ENCODE data around the gene DCTN2. TPM values are rescaled to one million over a fixed set of nuclear protein-coding genes. Genes with fewer than 3 reads are reported as not detected.

DCTN2 gene
- total RNA-seq, 2 experiments from 2014 or later, result 80.9 to 85.1 TPM

- H3K27me3 Mint-ChIP-seq, result peaks cover 16% of the 10 kb centered on the region
- H3K4me1 Mint-ChIP-seq, result peaks cover 20% of the 10 kb centered on the region
- H3K4me3 Mint-ChIP-seq, result no peak overlapping the region
- H3K27ac Mint-ChIP-seq, result no peak overlapping the region
- no peak for DNase-seq
- no peaks in the 10 kb centered on the region for H3K36me3 Mint-ChIP-seq (ENCODE audit: low read depth)
- CTCF ChIA-PET, result interaction anchor here (1.1 kb wide), 1 partner anchor 30 kb away, joined by 3 read pairs; no protein-coding TSS in a partner anchor
- POLR2A ChIA-PET, result no interaction called here
- H3K9me3 Mint-ChIP-seq, result no peaks in the 10 kb centered on the region
Observed at GRCh38 chr12:57553343-57554202, 6.6 kb upstream of the DCTN2 start.

DNA sequence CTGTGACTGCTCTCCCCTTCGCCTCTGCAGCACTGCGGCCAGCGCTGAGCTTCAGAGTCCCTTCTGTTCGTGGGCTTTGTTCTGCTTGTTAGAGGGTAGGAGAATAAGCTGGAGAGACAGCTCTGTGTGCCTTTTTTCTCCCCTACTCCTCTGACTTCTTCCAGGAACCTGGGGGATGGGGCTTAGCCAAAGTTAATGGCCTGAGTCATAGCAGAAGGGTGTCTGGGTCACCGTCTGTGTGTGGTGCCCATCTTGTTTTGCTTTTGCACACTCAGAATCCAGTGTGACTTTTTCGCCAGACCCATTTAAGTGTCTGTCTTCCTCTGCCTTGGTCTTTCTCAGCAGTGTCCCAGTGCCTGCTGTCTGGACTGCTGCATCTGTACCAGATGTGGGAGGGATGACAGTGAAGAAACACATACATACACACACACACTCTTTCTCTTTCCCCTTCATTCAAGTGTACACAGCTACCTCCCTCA, 5.9 kb upstream of the DCTN2 start:
- peaks cover 18% of the 10 kb centered on the region for H3K27me3 Mint-ChIP-seq
- H3K36me3 Mint-ChIP-seq (ENCODE audit: low read depth), result no peaks in the 10 kb centered on the region
- no peak overlapping the region for H3K27ac Mint-ChIP-seq
- ChIA-PET POLR2A (interaction anchor here (0.6 kb wide), 1 partner anchor 1188 kb away, joined by 3 read pairs; no protein-coding TSS in a partner anchor), CTCF (interaction anchor here (1.1 kb wide), 1 partner anchor 31 kb away, joined by 3 read pairs; no protein-coding TSS in a partner anchor)
- H3K9me3 Mint-ChIP-seq, result no peaks in the 10 kb centered on the region
- no peak for DNase-seq
- peaks cover 21% of the 10 kb centered on the region for H3K4me1 Mint-ChIP-seq
- no peak overlapping the region for H3K4me3 Mint-ChIP-seq

GRCh38 chr12:57552306-57552651, 5.3 kb upstream of the DCTN2 start:
- Mint-ChIP-seq H3K27ac (no peak overlapping the region), H3K36me3 (ENCODE audit: low read depth) (no peaks in the 10 kb centered on the region), H3K9me3 (no peaks in the 10 kb centered on the region), H3K27me3 (peaks cover 18% of the 10 kb centered on the region), H3K4me3 (no peak overlapping the region), H3K4me1 (peaks cover 26% of the 10 kb centered on the region)
- CTCF ChIA-PET, result interaction anchor here (1.1 kb wide), 1 partner anchor 31 kb away, joined by 3 read pairs; no protein-coding TSS in a partner anchor
- POLR2A ChIA-PET, result interaction anchor here (0.6 kb wide), 1 partner anchor 1187 kb away, joined by 3 read pairs; no protein-coding TSS in a partner anchor
- DNase-seq, result no peak

- peaks cover 20% of the 10 kb centered on the region for H3K27me3 Mint-ChIP-seq
- no peak overlapping the region for H3K27ac Mint-ChIP-seq
- CTCF ChIA-PET, result interaction anchor here (1.1 kb wide), 1 partner anchor 32 kb away, joined by 3 read pairs; no protein-coding TSS in a partner anchor
- POLR2A ChIA-PET, result no interaction called here
- H3K4me3 Mint-ChIP-seq, result no peak overlapping the region
- H3K4me1 Mint-ChIP-seq, result peaks cover 29% of the 10 kb centered on the region
- H3K9me3 Mint-ChIP-seq, result no peaks in the 10 kb centered on the region
- H3K36me3 Mint-ChIP-seq (ENCODE audit: low read depth), result peaks cover 3% of the 10 kb centered on the region
- no peak for DNase-seq
Observed at GRCh38 chr12:57551637-57552305, 4.8 kb upstream of the DCTN2 start.

DNA sequence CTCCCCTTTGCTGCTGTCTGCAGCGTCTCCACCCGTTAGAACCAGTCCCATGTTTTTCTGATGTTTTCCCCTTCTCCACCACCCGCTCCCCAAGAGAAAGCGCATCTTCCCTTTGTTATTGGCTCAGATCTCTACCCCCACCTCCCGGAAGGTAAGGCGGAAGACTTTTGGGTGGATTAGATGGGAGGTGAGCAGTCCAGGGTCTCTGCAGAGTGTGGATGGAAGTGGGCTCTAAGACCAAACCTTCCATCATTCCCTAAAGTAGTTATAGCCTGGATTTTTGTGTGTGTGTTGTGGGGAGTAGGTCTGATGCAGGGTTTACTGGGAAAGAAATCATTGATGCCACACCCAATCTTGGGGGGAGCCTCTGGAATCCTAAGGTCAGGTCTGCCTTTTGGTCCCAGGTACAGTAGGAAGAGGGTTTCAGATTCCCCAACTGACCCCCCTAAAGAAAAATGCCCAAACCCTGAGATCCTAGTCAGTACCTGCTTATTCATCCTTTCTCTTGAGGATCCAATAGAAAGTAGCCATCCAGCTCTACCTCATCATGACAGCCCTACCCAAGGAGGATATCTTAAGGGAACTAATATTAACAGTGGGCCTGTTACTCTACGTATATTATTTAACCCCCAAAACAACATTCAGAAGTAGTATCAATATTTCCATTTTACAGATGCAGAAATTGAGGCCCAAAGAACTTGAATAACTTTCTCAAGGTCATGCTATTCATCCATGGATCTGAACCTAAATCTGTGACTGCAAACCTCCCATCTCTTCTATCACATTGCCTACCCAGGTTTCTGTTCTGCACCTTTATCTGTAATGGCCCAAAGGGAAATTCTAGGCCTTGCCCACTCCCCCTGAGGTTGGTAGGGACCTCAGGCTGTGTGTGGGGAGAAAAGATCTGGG, 3.9 kb upstream of the DCTN2 start:
- H3K4me3 Mint-ChIP-seq, result peak overlapping the region; percentile 58
- peaks cover 35% of the 10 kb centered on the region for H3K4me1 Mint-ChIP-seq
- H3K9me3 Mint-ChIP-seq, result no peaks in the 10 kb centered on the region
- no peak overlapping the region for H3K27ac Mint-ChIP-seq
- H3K36me3 Mint-ChIP-seq (ENCODE audit: low read depth), result peaks cover 10% of the 10 kb centered on the region
- H3K27me3 Mint-ChIP-seq, result peaks cover 20% of the 10 kb centered on the region
- POLR2A ChIA-PET, result no interaction called here
- CTCF ChIA-PET, result no interaction called here
- DNase-seq, result no peak

DNA sequence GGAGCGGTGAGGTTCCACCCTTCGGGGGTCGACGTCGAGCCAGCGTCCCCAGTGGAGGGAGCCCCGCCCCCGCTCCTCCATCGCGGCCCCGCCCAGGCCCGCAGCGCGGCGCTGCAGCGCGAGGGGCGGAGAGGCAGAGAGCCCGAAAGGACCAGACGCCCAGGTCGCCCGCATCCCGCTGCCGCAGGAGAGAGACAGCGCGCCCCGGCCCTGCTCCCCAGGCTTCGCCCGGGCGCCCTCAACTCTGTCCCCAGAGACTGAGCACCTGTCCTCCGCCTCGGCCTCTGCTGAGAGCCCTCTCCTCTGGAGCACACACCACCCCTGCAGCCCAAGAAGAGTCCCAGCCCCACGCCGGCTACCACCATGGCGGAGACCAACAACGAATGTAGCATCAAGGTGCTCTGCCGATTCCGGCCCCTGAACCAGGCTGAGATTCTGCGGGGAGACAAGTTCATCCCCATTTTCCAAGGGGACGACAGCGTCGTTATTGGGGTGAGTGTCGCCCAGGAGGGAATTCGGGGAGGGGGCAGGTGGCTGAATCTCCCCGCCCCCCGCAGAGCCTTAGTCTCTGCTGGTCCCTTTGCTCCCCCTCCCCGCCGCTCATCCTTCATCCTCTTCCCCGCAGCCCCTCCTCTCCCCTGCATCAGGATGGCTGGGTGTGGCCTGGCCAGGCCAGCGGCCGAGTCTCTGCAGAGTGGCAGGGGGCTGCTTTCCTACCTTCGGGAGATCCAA, 3.1 kb upstream of the DCTN2 start, which contains the start of gene KIF5A:
TSS of gene KIF5A (plus strand) at position 136 of the 732 bp plus-strand sequence. CDS start at position 364, 228 bp downstream.
- no peaks in the 10 kb centered on the region for H3K9me3 Mint-ChIP-seq
- ChIA-PET POLR2A (no interaction called here), CTCF (no interaction called here)
- H3K4me3 Mint-ChIP-seq, result peak within 1 kb of the TSS; percentile 67
- H3K27ac Mint-ChIP-seq, result no peak within 1 kb of the TSS
- DNase-seq, result peak; percentile 68
- peaks cover 44% of the 10 kb centered on the region for H3K4me1 Mint-ChIP-seq
- H3K27me3 Mint-ChIP-seq, result peaks cover 20% of the 10 kb centered on the region
- H3K36me3 Mint-ChIP-seq (ENCODE audit: low read depth), result peaks cover 17% of the 10 kb centered on the region

DNA sequence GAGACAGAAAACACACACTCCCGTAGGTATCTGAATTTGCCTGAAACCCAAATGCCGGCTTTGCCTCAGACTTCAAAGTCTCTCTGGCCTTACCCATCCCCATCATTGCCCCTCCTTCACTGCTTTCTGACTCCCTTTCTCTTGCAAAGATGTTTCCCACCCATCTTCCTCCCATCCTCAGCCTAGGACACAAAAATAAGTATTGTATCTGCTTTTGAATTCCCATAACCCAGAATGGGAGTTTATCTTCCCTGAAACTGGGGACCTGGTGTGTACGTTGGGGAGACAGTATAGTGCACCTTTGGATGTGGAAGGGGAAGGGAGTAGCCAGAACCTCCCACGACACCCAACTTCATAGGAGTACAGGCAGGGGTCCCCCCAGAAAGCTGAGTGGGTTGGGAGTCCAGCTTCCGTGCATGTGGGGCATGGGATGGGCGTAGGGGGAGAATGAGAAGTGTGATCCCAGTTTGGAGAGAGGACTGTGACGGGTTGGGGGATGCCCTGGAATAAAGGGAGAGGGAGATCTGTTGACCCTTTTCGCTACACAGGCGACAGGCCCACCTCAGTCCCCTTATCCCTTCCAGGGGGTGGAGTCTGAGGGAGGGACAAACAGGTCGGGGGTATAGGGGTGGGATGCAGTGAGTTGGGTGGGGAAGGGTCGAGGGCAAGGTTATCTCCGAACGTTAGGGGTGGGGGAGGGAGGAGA, 2.4 kb upstream of the DCTN2 start:
- ChIA-PET POLR2A (no interaction called here), CTCF (no interaction called here)
- Mint-ChIP-seq H3K36me3 (ENCODE audit: low read depth) (peaks cover 21% of the 10 kb centered on the region), H3K27ac (no peak overlapping the region), H3K27me3 (peaks cover 20% of the 10 kb centered on the region), H3K4me3 (peak overlapping the region; percentile 55), H3K9me3 (no peaks in the 10 kb centered on the region), H3K4me1 (peaks cover 48% of the 10 kb centered on the region)
- no peak for DNase-seq

DNA sequence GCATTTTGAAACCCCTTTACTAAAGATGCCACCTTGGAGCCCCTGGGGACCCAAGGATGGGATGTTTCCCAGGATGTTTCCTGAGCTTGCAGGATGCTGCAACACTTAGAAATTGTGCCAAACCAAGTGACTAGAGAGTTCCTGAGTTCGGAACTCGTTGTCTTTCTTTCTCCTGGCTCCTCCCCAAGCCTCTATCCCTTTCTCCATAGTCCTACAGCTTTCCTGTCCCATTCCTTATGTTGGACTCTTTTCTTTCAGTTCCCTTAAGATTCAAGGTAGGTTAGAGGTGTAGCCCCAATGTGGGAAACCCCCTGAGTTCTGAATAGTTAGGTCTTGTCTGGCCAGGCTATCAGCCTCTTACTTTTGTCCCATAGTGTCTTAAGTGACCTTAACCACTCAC, 1.5 kb upstream of the DCTN2 start:
- CTCF ChIA-PET, result no interaction called here
- Mint-ChIP-seq H3K4me1 (peaks cover 55% of the 10 kb centered on the region), H3K27ac (no peak overlapping the region)

GRCh38 chr12:57548013-57548315, 972 bp upstream of the DCTN2 start:
- Mint-ChIP-seq H3K27me3 (peaks cover 20% of the 10 kb centered on the region), H3K4me3 (no peak overlapping the region), H3K4me1 (peaks cover 58% of the 10 kb centered on the region), H3K9me3 (no peaks in the 10 kb centered on the region), H3K27ac (no peak overlapping the region), H3K36me3 (ENCODE audit: low read depth) (peaks cover 27% of the 10 kb centered on the region)
- ChIA-PET POLR2A (no interaction called here), CTCF (no interaction called here)
- no peak for DNase-seq

More for the DNA sequence above, 1.5 kb upstream of the DCTN2 start:
- DNase-seq, result no peak
- Mint-ChIP-seq H3K9me3 (no peaks in the 10 kb centered on the region), H3K4me3 (no peak overlapping the region), H3K27me3 (peaks cover 20% of the 10 kb centered on the region), H3K36me3 (ENCODE audit: low read depth) (peaks cover 24% of the 10 kb centered on the region)
- POLR2A ChIA-PET, result no interaction called here

- CTCF ChIA-PET, result interaction anchor here (0.6 to 2.3 kb wide), 10 partner anchors 10 to 112 kb away, joined by 3 to 16 read pairs (median 3); partner anchors contain the start of gene GLI1
- POLR2A ChIA-PET, result interaction anchor here (0.6 to 2.8 kb wide), 11 partner anchors 9 to 859 kb away, joined by 3 to 22 read pairs (median 5); partner anchors contain the start of genes ARHGAP9, DDIT3, MBD6 and PIP4K2C
- peak overlapping the region; percentile 91 for H3K27ac Mint-ChIP-seq
- peaks cover 27% of the 10 kb centered on the region for H3K36me3 Mint-ChIP-seq (ENCODE audit: low read depth)
- DNase-seq, result no peak
- peaks cover 20% of the 10 kb centered on the region for H3K27me3 Mint-ChIP-seq
- H3K4me1 Mint-ChIP-seq, result peaks cover 60% of the 10 kb centered on the region
- H3K4me3 Mint-ChIP-seq, result peak overlapping the region; percentile 99
- no peaks in the 10 kb centered on the region for H3K9me3 Mint-ChIP-seq
Observed at GRCh38 chr12:57547288-57548012, 458 bp upstream of the DCTN2 start.

GRCh38 chr12:57545809-57546437, 1.1 kb downstream of the DCTN2 start:
- peak overlapping the region; percentile 99 for H3K4me3 Mint-ChIP-seq
- peaks cover 56% of the 10 kb centered on the region for H3K4me1 Mint-ChIP-seq
- ChIA-PET CTCF (interaction anchor here (0.7 to 2.3 kb wide), 9 partner anchors 9 to 211 kb away, joined by 3 to 16 read pairs (median 3); partner anchors contain the start of gene GLI1), POLR2A (interaction anchor here (0.6 to 2.8 kb wide), 16 partner anchors 9 to 858 kb away, joined by 3 to 22 read pairs (median 5); partner anchors contain the start of genes DDIT3, GLI1, MARS1 and MBD6)
- H3K36me3 Mint-ChIP-seq (ENCODE audit: low read depth), result peaks cover 32% of the 10 kb centered on the region
- H3K27ac Mint-ChIP-seq, result peak overlapping the region; percentile 91
- peaks cover 19% of the 10 kb centered on the region for H3K27me3 Mint-ChIP-seq
- H3K9me3 Mint-ChIP-seq, result no peaks in the 10 kb centered on the region
- no peak for DNase-seq

Measured in activated CD4-positive, alpha-beta memory T cell treated with anti-CD3 and anti-CD28 coated beads, Interleukin-2, amount 10 ng/mL, durations not matched to agents 7 days and 5 days (primary cell).